IMR-90 (cell line): ENCODE data around the gene RTN4IP1. TPM values are rescaled to one million over a fixed set of nuclear protein-coding genes. Genes with fewer than 3 reads are reported as not detected.

Experiments used
- ATAC-seq: fragments of 200-7000 bp; cut with Tn5 transposase; 2 replicates; pipeline ENCODE4 v1.9.1; 2020; ENCODE audit warnings: low read depth, mild to moderate bottlenecking, moderate library complexity
- BruUV-seq: library from RNA; stranded (reverse); fragments of 400-500 nt; replicated peaks from 2 replicates; lab custom pipeline; 2021; lab: Mats Ljungman, UMichigan
- CTCF ChIA-PET: fragments of 300-600 bp; formaldehyde crosslinking; extraction: SDS; loops from one replicate; lab custom pipeline; 2021; ENCODE audit warnings: antibody characterized with exemption; lab: Yijun Ruan, JAX
- POLR2A ChIA-PET: fragments of 300-600 bp; sonication (Branson Sonifier 250); formaldehyde crosslinking; loops from one replicate; lab custom pipeline; 2022; ENCODE audit warnings: antibody characterized with exemption; ENCODE audit not compliant: unreplicated experiment; lab: Charles Lee
- DNase-seq: peaks from one replicate; pipeline ENCODE4 v3.0.0; 2013
- H2AFZ ChIP-seq: replicated peaks from 2 replicates; pipeline ENCODE3; 2013; ENCODE audit warnings: low read length, mild to moderate bottlenecking; ENCODE audit not compliant: poor library complexity
- H2AK5ac ChIP-seq: 2 replicates; pipeline ENCODE4 v1.6.1; 2013; ENCODE audit warnings: low read depth, low read length, inconsistent platforms
- H2AK9ac ChIP-seq: replicated peaks from 2 replicates; pipeline ENCODE3; 2013; ENCODE audit warnings: mild to moderate bottlenecking, low read depth, low read length, moderate library complexity; ENCODE audit not compliant: poor library complexity
- H2BK120ac ChIP-seq: 2 replicates; pipeline ENCODE4 v1.6.1; 2013; ENCODE audit warnings: low read depth, low read length, inconsistent platforms
- H2BK15ac ChIP-seq: 3 replicates; pipeline ENCODE4 v1.6.1; 2013; ENCODE audit warnings: low read depth, low read length, inconsistent platforms
- H2BK20ac ChIP-seq: 2 replicates; pipeline ENCODE4 v1.6.1; 2013; ENCODE audit warnings: low read depth, mild to moderate bottlenecking, inconsistent platforms, low read length, moderate library complexity
- H2BK5ac ChIP-seq: 2 replicates; pipeline ENCODE4 v1.6.1; 2013; ENCODE audit warnings: mild to moderate bottlenecking, low read depth, low read length, inconsistent platforms; ENCODE audit not compliant: poor library complexity, severe bottlenecking
- H3K14ac ChIP-seq: replicated peaks from 2 replicates; pipeline ENCODE4 v1.6.1; 2013; ENCODE audit warnings: low read depth, low read length, inconsistent platforms
- H3K18ac ChIP-seq: 2 replicates; pipeline ENCODE4 v1.6.1; 2013; ENCODE audit warnings: low read depth, low read length, control low read depth
- H3K23ac ChIP-seq: 2 replicates; pipeline ENCODE4 v1.6.1; 2013; ENCODE audit warnings: low read depth, low read length, inconsistent platforms
- H3K27ac ChIP-seq: 2 replicates; pipeline ENCODE4 v1.5.1; 2013; ENCODE audit warnings: mild to moderate bottlenecking, control low read depth, low read length; ENCODE audit not compliant: insufficient read depth
- H3K27me3 ChIP-seq: 2 replicates; pipeline ENCODE4 v1.6.1; 2013; ENCODE audit warnings: low read length; ENCODE audit not compliant: control insufficient read depth, insufficient read depth
- H3K36me3 ChIP-seq: 2 replicates; pipeline ENCODE4 v1.6.1; 2013; ENCODE audit warnings: low read length, mixed read lengths; ENCODE audit not compliant: control insufficient read depth, insufficient read depth
- H3K4ac ChIP-seq: 2 replicates; pipeline ENCODE4 v1.6.1; 2013; ENCODE audit warnings: low read depth, low read length, inconsistent platforms
- H3K4me1 ChIP-seq: 2 replicates; pipeline ENCODE4 v1.6.1; 2013; ENCODE audit warnings: low read length, mixed read lengths; ENCODE audit not compliant: control insufficient read depth, insufficient read depth
- H3K4me2 ChIP-seq: 2 replicates; pipeline ENCODE4 v1.6.1; 2013; ENCODE audit warnings: low read depth, mild to moderate bottlenecking, control low read depth, low read length, moderate library complexity
- H3K4me3 ChIP-seq: 2 replicates; pipeline ENCODE4 v1.5.1; 2013; ENCODE audit warnings: low read depth, mild to moderate bottlenecking, control low read depth, low read length, moderate library complexity; ENCODE audit not compliant: insufficient read depth
- H3K56ac ChIP-seq: 2 replicates; pipeline ENCODE4 v1.6.1; 2013; ENCODE audit warnings: low read length, inconsistent platforms; ENCODE audit not compliant: insufficient read depth; ENCODE audit errors: extremely low read depth
- H3K79me1 ChIP-seq, 2 experiments: 2 replicates each; pipeline ENCODE4 v1.6.1; 2013; ENCODE audit warnings: low read length in 2 of 2, inconsistent platforms in 1 of 2, low read depth in 1 of 2
- H3K9ac ChIP-seq: 2 replicates; pipeline ENCODE4 v1.6.1; 2013; ENCODE audit warnings: low read depth, low read length, control low read depth
- H3K9me1 ChIP-seq: 2 replicates; pipeline ENCODE4 v1.6.1; 2013; ENCODE audit warnings: low read length, inconsistent platforms; ENCODE audit not compliant: insufficient read depth
- H3K9me3 ChIP-seq: 2 replicates; pipeline ENCODE4 v1.6.1; 2013; ENCODE audit warnings: low read length; ENCODE audit not compliant: control insufficient read depth, insufficient read depth
- H4K20me1 ChIP-seq: 2 replicates; pipeline ENCODE4 v1.6.1; 2013; ENCODE audit warnings: low read length, inconsistent platforms; ENCODE audit not compliant: insufficient read depth
- H4K5ac ChIP-seq: 2 replicates; pipeline ENCODE4 v1.6.1; 2013; ENCODE audit warnings: mild to moderate bottlenecking, low read depth, low read length, control low read depth
- H4K8ac ChIP-seq, 2 experiments: 2 replicates each; pipeline ENCODE4 v1.6.1; 2013; ENCODE audit warnings: low read depth in 2 of 2, low read length in 2 of 2, control low read depth in 1 of 2, inconsistent platforms in 1 of 2
- H4K91ac ChIP-seq: 2 replicates; pipeline ENCODE4 v1.6.1; 2013; ENCODE audit warnings: low read depth, low read length, inconsistent platforms; ENCODE audit not compliant: insufficient read depth
- BHLHE40 ChIP-seq: fragments of 150-350 bp; IDR thresholded peaks from 2 replicates; pipeline ENCODE4 v1.6.1; 2016; ENCODE audit warnings: mild to moderate bottlenecking, low read depth, low read length
- CEBPB ChIP-seq: IDR thresholded peaks from 2 replicates; pipeline ENCODE4 v1.6.1; 2012; ENCODE audit warnings: low read depth, low read length, improper control_type of control experiment
- CHD1 ChIP-seq: IDR thresholded peaks from 2 replicates; pipeline ENCODE4 v1.6.1; 2012; ENCODE audit warnings: low read depth, low read length, improper control_type of control experiment
- FOS ChIP-seq: fragments of 150-350 bp; IDR thresholded peaks from 2 replicates; pipeline ENCODE4 v1.6.1; 2016; ENCODE audit warnings: low read depth, low read length
- MAFK ChIP-seq: IDR thresholded peaks from 2 replicates; pipeline ENCODE4 v1.6.1; 2012; ENCODE audit warnings: low read depth, low read length, improper control_type of control experiment
- MAZ ChIP-seq: IDR thresholded peaks from 2 replicates; pipeline ENCODE4 v1.6.1; 2012; ENCODE audit warnings: low read depth, mild to moderate bottlenecking, low read length, improper control_type of control experiment, moderate library complexity, borderline replicate concordance
- MXI1 ChIP-seq: IDR thresholded peaks from 2 replicates; pipeline ENCODE4 v1.6.1; 2012; ENCODE audit warnings: low read depth, mild to moderate bottlenecking, low read length, moderate library complexity, borderline replicate concordance
- NFE2L2 ChIP-seq: fragments of 150-350 bp; IDR thresholded peaks from 2 replicates; pipeline ENCODE4 v1.6.1; 2016; ENCODE audit warnings: low read depth, mild to moderate bottlenecking, low read length
- POLR2A ChIP-seq: IDR thresholded peaks from 2 replicates; pipeline ENCODE4 v1.6.1; 2012; ENCODE audit warnings: mild to moderate bottlenecking, low read depth, low read length
- RCOR1 ChIP-seq: IDR thresholded peaks from 2 replicates; pipeline ENCODE4 v1.6.1; 2012; ENCODE audit warnings: mild to moderate bottlenecking, low read length, improper control_type of control experiment; ENCODE audit not compliant: insufficient replicate concordance
- RFX5 ChIP-seq: IDR thresholded peaks from 2 replicates; pipeline ENCODE4 v1.8.0; 2012; ENCODE audit warnings: low read depth, mild to moderate bottlenecking, low read length, moderate library complexity
- USF2 ChIP-seq: fragments of 150-350 bp; IDR thresholded peaks from 2 replicates; pipeline ENCODE4 v1.6.1; 2017; ENCODE audit warnings: mild to moderate bottlenecking, antibody characterized with exemption, low read length, low read depth
- WGBS, 2 experiments: methylation state at CpG; one replicate each; pipeline versions ENCODE4 v1.1.5 to v1.1.7; 2013; ENCODE audit warnings: missing lambda C conversion rate in 2 of 2; ENCODE audit not compliant: insufficient read length in 1 of 2; ENCODE audit errors: extremely low coverage in 2 of 2; 5-methylcytosine and 5-hydroxymethylcytosine counted together
- dilution Hi-C: fragments of 300-500 bp; cut with HindIII; formaldehyde crosslinking; loops from one replicate; pipeline ENCODE4 v1.14.3; 2018; ENCODE audit warnings: low sequenced_read_pairs; ENCODE audit not compliant: unreplicated experiment
- in situ Hi-C: fragments of 300-500 bp; cut with MboI; formaldehyde crosslinking; loops from 3 replicates; pipeline ENCODE4 v1.14.3; 2019; ENCODE audit warnings: low sequenced_read_pairs, inconsistent platforms, mixed read lengths
- intact Hi-C: fragments of 100-400 bp; cut with micrococcal nuclease; formaldehyde crosslinking; loops from 2 replicates; pipeline ENCODE4 v1.10.0; 2022
- polyA plus RNA-seq, 3 experiments: library from polyadenylated mRNA; depleted of rRNA; stranded (reverse); fragments of >200 nt; gene quantifications; 2 replicates each; pipeline ENCODE4 v1.2.3, GENCODE V29; 2012; ENCODE audit warnings: low replicate concordance in 1 of 3
- total RNA-seq: library from RNA; depleted of rRNA; stranded (reverse); fragments of >200 nt; gene quantifications from 2 replicates; pipeline ENCODE4 v1.2.3, GENCODE V29; 2012
- TF ChIP-seq, protein P1 (sequence below): fragments of 150-350 bp; IDR thresholded peaks from 2 replicates; pipeline ENCODE4 v1.6.1; 2016; ENCODE audit warnings: low read depth, mild to moderate bottlenecking, low read length, moderate library complexity, borderline replicate concordance

RTN4IP1 gene
- total and polyA plus RNA-seq, 2 of the 4 experiments (the other 2 are of a cell fraction): 5.7 to 9.9 TPM

DNA sequence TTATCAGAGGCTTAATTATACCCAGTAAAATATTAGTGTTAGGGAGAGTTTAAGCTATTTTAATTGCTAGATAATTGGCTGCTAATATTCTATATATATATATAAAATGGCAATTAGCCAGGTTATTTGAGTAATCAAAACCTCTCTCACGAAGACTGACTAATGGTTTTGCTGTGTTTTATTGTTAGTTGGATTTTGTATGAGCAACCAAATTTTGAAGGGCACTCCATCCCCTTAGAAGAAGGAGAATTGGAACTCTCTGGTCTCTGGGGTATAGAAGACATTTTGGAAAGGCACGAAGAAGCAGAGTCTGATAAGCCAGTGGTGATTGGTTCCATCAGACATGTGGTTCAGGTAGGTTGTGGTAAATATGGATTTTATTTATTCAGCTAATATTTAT, 102.2 kb downstream of the RTN4IP1 start:
- POLR2A ChIA-PET: interaction anchor here (0.7 kb wide), 1 partner anchor 703 kb away, joined by 13 read pairs; no protein-coding TSS in a partner anchor
- H3K36me3 ChIP-seq: no peaks in the 10 kb centered on the region
- no peaks in the 10 kb centered on the region for H3K9me3 ChIP-seq
- no peaks in the 10 kb centered on the region for H3K79me1 ChIP-seq
- H4K20me1 ChIP-seq: no peaks in the 10 kb centered on the region
- no TSS peak for BruUV-seq
- H2BK20ac ChIP-seq: peak overlapping the region; percentile 100
- peak overlapping the region; percentile 98 for H3K4ac ChIP-seq
- CTCF ChIA-PET: no interaction called here
- WGBS, 2 experiments: no CpG with 5 or more reads among the region's 2 CpGs
- intact Hi-C loops (no loop called here), in situ Hi-C loops (no loop called here), dilution Hi-C loops (no loop called here)
- H3K18ac ChIP-seq: peak overlapping the region; percentile 99; the same call in 1 of the 2 replicates
- H4K8ac ChIP-seq: peak overlapping the region; percentile 13 to 98; a peak in 3 of 4 replicates
- H2AK9ac ChIP-seq: no peak overlapping the region
- TF ChIP-seq MXI1 (no peak), NFE2L2 (no peak), FOS (no peak), CHD1 (no peak), BHLHE40 (no peak), USF2 (no peak), MAZ (no peak), CEBPB (no peak), RFX5 (no peak), MAFK (no peak), POLR2A (no peak), RCOR1 (no peak)
- TF ChIP-seq, protein P1, sequence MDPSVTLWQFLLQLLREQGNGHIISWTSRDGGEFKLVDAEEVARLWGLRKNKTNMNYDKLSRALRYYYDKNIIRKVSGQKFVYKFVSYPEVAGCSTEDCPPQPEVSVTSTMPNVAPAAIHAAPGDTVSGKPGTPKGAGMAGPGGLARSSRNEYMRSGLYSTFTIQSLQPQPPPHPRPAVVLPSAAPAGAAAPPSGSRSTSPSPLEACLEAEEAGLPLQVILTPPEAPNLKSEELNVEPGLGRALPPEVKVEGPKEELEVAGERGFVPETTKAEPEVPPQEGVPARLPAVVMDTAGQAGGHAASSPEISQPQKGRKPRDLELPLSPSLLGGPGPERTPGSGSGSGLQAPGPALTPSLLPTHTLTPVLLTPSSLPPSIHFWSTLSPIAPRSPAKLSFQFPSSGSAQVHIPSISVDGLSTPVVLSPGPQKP: no peak
- H2BK120ac ChIP-seq: peak overlapping the region; percentile 99
- DNase-seq: no peak
- 0 out of 2 replicates have a peak, but pooled peaks cover 2% of the 10 kb centered on the region for H3K9me1 ChIP-seq
- peak overlapping the region; percentile 93 for H3K14ac ChIP-seq
- peak overlapping the region; percentile 90; the same call in 1 of the 2 replicates for H3K23ac ChIP-seq
- no peak overlapping the region for H3K4me3 ChIP-seq
- H2BK5ac ChIP-seq: peak overlapping the region; percentile 94
- peak overlapping the region; percentile 98; the same call in 1 of the 2 replicates for H4K5ac ChIP-seq
- no peaks in the 10 kb centered on the region for H3K27me3 ChIP-seq
- 0 out of 2 replicates have a peak overlapping the region, but pooled peaks have one; percentile 23 for H3K27ac ChIP-seq
- ATAC-seq: no peak
- no peak overlapping the region for H3K4me2 ChIP-seq
- peak overlapping the region; percentile 96 for H2AK5ac ChIP-seq
- no peak overlapping the region for H2AFZ ChIP-seq
- peak overlapping the region; percentile 99 for H2BK15ac ChIP-seq
- H3K9ac ChIP-seq: no peak overlapping the region
- H3K56ac ChIP-seq: peak overlapping the region; percentile 71
- H3K4me1 ChIP-seq: peaks cover 5% of the 10 kb centered on the region
- H4K91ac ChIP-seq: peak overlapping the region; percentile 95
